GM23248 (cell line): ENCODE results near the gene ATF7IP. TPM values are rescaled to one million over a fixed set of nuclear protein-coding genes. Genes with fewer than 3 reads are reported as not detected.

Experiments
- DNase-seq: peaks from one replicate; pipeline ENCODE4 v3.0.0-alpha.2; 2015
- H2AFZ ChIP-seq: fragments of 200-600 bp; sonication (generic); 2 replicates; pipeline ENCODE4 v1.6.1; 2016; ENCODE audit warnings: antibody characterized with exemption
- H3F3A ChIP-seq: fragments of 200-600 bp; sonication (generic); 2 replicates; pipeline ENCODE4 v1.6.1; 2016; ENCODE audit warnings: mild to moderate bottlenecking, antibody characterized with exemption, mixed run types; ENCODE audit not compliant: insufficient read depth
- H3K27ac ChIP-seq: fragments of 200-600 bp; sonication (generic); 2 replicates; pipeline ENCODE4 v1.5.1; 2016; ENCODE audit warnings: mild to moderate bottlenecking
- H3K27me3 ChIP-seq: fragments of 200-600 bp; sonication (generic); replicated peaks from 2 replicates; pipeline ENCODE4 v1.6.1; 2016; ENCODE audit warnings: mild to moderate bottlenecking; ENCODE audit not compliant: insufficient read depth
- H3K36me3 ChIP-seq: fragments of 200-600 bp; sonication (generic); 2 replicates; pipeline ENCODE4 v1.6.1; 2016; ENCODE audit warnings: low read depth, mild to moderate bottlenecking
- H3K4me1 ChIP-seq: fragments of 200-600 bp; sonication (generic); 2 replicates; pipeline ENCODE4 v1.6.1; 2016; ENCODE audit warnings: mild to moderate bottlenecking; ENCODE audit not compliant: insufficient read depth
- H3K4me2 ChIP-seq: fragments of 200-600 bp; sonication (generic); one replicate; pipeline ENCODE4 v1.6.1; 2016; ENCODE audit warnings: mild to moderate bottlenecking; ENCODE audit not compliant: unreplicated experiment
- H3K4me3 ChIP-seq: fragments of 200-600 bp; sonication (generic); 2 replicates; pipeline ENCODE4 v1.5.1; 2016; ENCODE audit warnings: mild to moderate bottlenecking
- H3K79me2 ChIP-seq: fragments of 200-600 bp; sonication (generic); 2 replicates; pipeline ENCODE4 v1.6.1; 2016; ENCODE audit warnings: mild to moderate bottlenecking; ENCODE audit not compliant: insufficient read depth
- H3K9ac ChIP-seq: fragments of 200-600 bp; sonication (generic); 2 replicates; pipeline ENCODE4 v1.6.1; 2016; ENCODE audit warnings: mild to moderate bottlenecking
- H3K9me2 ChIP-seq: fragments of 200-600 bp; sonication (generic); 2 replicates; pipeline ENCODE4 v1.6.1; 2016; ENCODE audit warnings: mixed run types, mild to moderate bottlenecking, moderate library complexity; ENCODE audit not compliant: insufficient read depth
- H3K9me3 ChIP-seq: fragments of 200-600 bp; sonication (generic); one replicate; pipeline ENCODE4 v1.6.1; 2017; ENCODE audit warnings: low read depth
- H4K20me1 ChIP-seq: fragments of 200-600 bp; sonication (generic); 2 replicates; pipeline ENCODE4 v1.6.0; 2016; ENCODE audit not compliant: insufficient read depth
- EZH2 ChIP-seq: fragments of 200-600 bp; sonication (generic); IDR thresholded peaks from 2 replicates; pipeline ENCODE4 v1.6.1; 2018; ENCODE audit warnings: antibody characterized with exemption, mild to moderate bottlenecking; ENCODE audit not compliant: insufficient read depth, poor library complexity, severe bottlenecking
- EZH2phosphoT487 ChIP-seq: fragments of 200-600 bp; sonication (generic); IDR thresholded peaks from 2 replicates; pipeline ENCODE4 v1.6.1; 2018; ENCODE audit warnings: antibody characterized with exemption, moderate library complexity, mild to moderate bottlenecking, low read depth; ENCODE audit not compliant: insufficient read depth
- WGBS, 2 experiments: methylation state at CpG; one replicate each; pipeline ENCODE4 v1.1.6; 2015 to 2017; ENCODE audit warnings: low lambda C conversion rate in 2 of 2, low coverage in 1 of 2; ENCODE audit errors: missing lambda C conversion rate in 2 of 2; 5-methylcytosine and 5-hydroxymethylcytosine counted together
- in situ Hi-C: fragments of 300-500 bp; cut with MboI; formaldehyde crosslinking; loops from 2 replicates; pipeline ENCODE4 v1.15.0; 2020
- polyA plus RNA-seq: library from polyadenylated mRNA; unstranded; fragments of >200 nt; fragmentation: Nextera tagmentation; extraction: Ambion mirVana; gene quantifications from 2 replicates; pipeline ENCODE4 v1.2.1, GENCODE V29; 2016
- total RNA-seq: library from RNA; depleted of rRNA; stranded (reverse); fragments of >200 nt; shearing (Covaris generic); gene quantifications from 2 replicates; pipeline ENCODE4 v1.2.3, GENCODE V29; 2014

The ATF7IP gene
- total and polyA plus RNA-seq, 2 experiments from 2014 or later = 17.7 to 24.9 TPM

- H3F3A ChIP-seq = peaks cover under 1% of the 10 kb centered on the region; the same call in 1 of the 2 replicates
- H2AFZ ChIP-seq = no peak overlapping the region
- H3K9me3 ChIP-seq = no peaks in the 10 kb centered on the region
- WGBS, 2 experiments = 91 to 97% methylated on average over 1 of the region's 1 CpG
- no peak overlapping the region for H3K4me2 ChIP-seq
- 0 out of 2 replicates have a peak, but pooled peaks cover 7% of the 10 kb centered on the region for H3K79me2 ChIP-seq
- no peak for DNase-seq
- no peak for TF ChIP-seq EZH2
- no peak for TF ChIP-seq EZH2phosphoT487
- H3K9me2 ChIP-seq = no peaks in the 10 kb centered on the region; the same call in 1 of the 2 replicates
- in situ Hi-C loops = no loop called here
- no peak overlapping the region for H3K27ac ChIP-seq
- H3K4me1 ChIP-seq = no peaks in the 10 kb centered on the region
- H3K4me3 ChIP-seq = no peak overlapping the region
- H3K27me3 ChIP-seq = no peaks in the 10 kb centered on the region
- H4K20me1 ChIP-seq = no peaks in the 10 kb centered on the region
- peaks cover 77% of the 10 kb centered on the region for H3K36me3 ChIP-seq
- no peak overlapping the region for H3K9ac ChIP-seq
These were observed 113.5 kb downstream of the ATF7IP start for GRCh38 chr12:14479004-14479403.

GRCh38 chr12:14481201-14481600, 115.7 kb downstream of the ATF7IP start:
- Histone ChIP-seq H3K4me1 (no peaks in the 10 kb centered on the region), H3K27me3 (no peaks in the 10 kb centered on the region), H3K9me2 (no peaks in the 10 kb centered on the region; the same call in 1 of the 2 replicates), H3K9me3 (no peaks in the 10 kb centered on the region), H3K4me2 (no peak overlapping the region), H3K9ac (no peak overlapping the region), H2AFZ (no peak overlapping the region), H3F3A (no peaks in the 10 kb centered on the region), H4K20me1 (no peaks in the 10 kb centered on the region), H3K4me3 (no peak overlapping the region), H3K27ac (no peak overlapping the region), H3K36me3 (peaks cover 68% of the 10 kb centered on the region), H3K79me2 (0 out of 2 replicates have a peak, but pooled peaks cover 7% of the 10 kb centered on the region)
- TF ChIP-seq EZH2phosphoT487 (no peak), EZH2 (no peak)
- no peak for DNase-seq
- in situ Hi-C loops = no loop called here

GRCh38 chr12:14482361-14482760, 116.9 kb downstream of the ATF7IP start:
- H3K27ac ChIP-seq = no peak overlapping the region
- 0 out of 2 replicates have a peak, but pooled peaks cover 7% of the 10 kb centered on the region for H3K79me2 ChIP-seq
- H3K9me2 ChIP-seq = no peaks in the 10 kb centered on the region; the same call in 1 of the 2 replicates
- H3K27me3 ChIP-seq = no peaks in the 10 kb centered on the region
- no peak for DNase-seq
- no peak overlapping the region for H3K4me2 ChIP-seq
- H3K4me1 ChIP-seq = no peaks in the 10 kb centered on the region
- H3K36me3 ChIP-seq = peaks cover 72% of the 10 kb centered on the region
- TF ChIP-seq EZH2 = no peak
- no peak for TF ChIP-seq EZH2phosphoT487
- H3K9me3 ChIP-seq = no peaks in the 10 kb centered on the region
- no peak overlapping the region for H3K4me3 ChIP-seq
- H3K9ac ChIP-seq = no peak overlapping the region
- in situ Hi-C loops = no loop called here
- H4K20me1 ChIP-seq = no peaks in the 10 kb centered on the region
- H2AFZ ChIP-seq = no peak overlapping the region
- 100% methylated on average over 1 of the region's 1 CpG for WGBS, 2 experiments
- no peaks in the 10 kb centered on the region for H3F3A ChIP-seq

GRCh38 chr12:14482886-14483285, 117.4 kb downstream of the ATF7IP start:
- H3K9me2 ChIP-seq = no peaks in the 10 kb centered on the region; the same call in 1 of the 2 replicates
- WGBS, 2 experiments = 98 to 100% methylated on average over 2 of the region's 2 CpGs
- H3K4me2 ChIP-seq = no peak overlapping the region
- H3K27me3 ChIP-seq = no peaks in the 10 kb centered on the region
- DNase-seq = no peak
- no peaks in the 10 kb centered on the region for H3F3A ChIP-seq
- H3K36me3 ChIP-seq = peaks cover 72% of the 10 kb centered on the region
- H3K4me1 ChIP-seq = no peaks in the 10 kb centered on the region
- TF ChIP-seq EZH2 (no peak), EZH2phosphoT487 (no peak)
- in situ Hi-C loops = no loop called here
- H3K27ac ChIP-seq = no peak overlapping the region
- H3K9me3 ChIP-seq = no peaks in the 10 kb centered on the region
- H2AFZ ChIP-seq = no peak overlapping the region
- no peaks in the 10 kb centered on the region for H4K20me1 ChIP-seq
- H3K79me2 ChIP-seq = 0 out of 2 replicates have a peak, but pooled peaks cover 5% of the 10 kb centered on the region
- H3K4me3 ChIP-seq = no peak overlapping the region
- H3K9ac ChIP-seq = no peak overlapping the region

- no peak overlapping the region for H3K4me2 ChIP-seq
- in situ Hi-C loops = no loop called here
- H3K9ac ChIP-seq = no peak overlapping the region
- H3K9me3 ChIP-seq = no peaks in the 10 kb centered on the region
- no peak overlapping the region for H3K27ac ChIP-seq
- no peaks in the 10 kb centered on the region for H3K27me3 ChIP-seq
- H3K9me2 ChIP-seq = no peaks in the 10 kb centered on the region
- WGBS, 2 experiments = 95 to 100% methylated on average over 2 of the region's 2 CpGs
- no peaks in the 10 kb centered on the region for H3F3A ChIP-seq
- TF ChIP-seq EZH2phosphoT487 = no peak
- no peak for TF ChIP-seq EZH2
- H3K4me3 ChIP-seq = no peak overlapping the region
- peaks cover 45% of the 10 kb centered on the region for H3K36me3 ChIP-seq
- DNase-seq = no peak
- H4K20me1 ChIP-seq = no peaks in the 10 kb centered on the region
- no peaks in the 10 kb centered on the region for H3K79me2 ChIP-seq
- no peak overlapping the region for H2AFZ ChIP-seq
- no peaks in the 10 kb centered on the region for H3K4me1 ChIP-seq
These were observed 129.8 kb downstream of the ATF7IP start for GRCh38 chr12:14495326-14495725.
